Right lobe of liver (tissue), 6 donors: ENCODE measurements around the gene WDR73. TPM values are rescaled to one million over a fixed set of nuclear protein-coding genes. Genes with fewer than 3 reads are reported as not detected.
"Not testable (repeated sequence)": the region's sequence is repeated elsewhere in the genome, so short reads cannot be mapped to it uniquely, and the experiment has no call there.

ENCODE experiments used
- ATAC-seq, 4 donors: fragments of 200-7000 bp; cut with Tn5 transposase; one replicate each; pipeline ENCODE4 v1.9.1; 2020; ENCODE audit warnings: mild to moderate bottlenecking in 4 of 4, moderate library complexity in 4 of 4
- DNase-seq, 3 donors: peaks; one replicate each; pipeline ENCODE4 v3.0.0-alpha.2; 2020
- H3K27ac ChIP-seq, 3 donors: fragments of 200-600 bp; one replicate each; pipeline ENCODE4 v1.8.0; 2022
- H3K27me3 ChIP-seq, 2 donors: fragments of 200-600 bp; one replicate each; pipeline ENCODE4 v1.8.0; 2022
- H3K36me3 ChIP-seq, 4 donors: fragments of 200-600 bp; sonication (generic) in 1 of 4; one replicate each; pipeline versions ENCODE4 v1.5.1 to v1.8.0; 2017 to 2022; ENCODE audit warnings: control low read depth in 1 of 4
- H3K4me1 ChIP-seq, 4 donors: fragments of 200-600 bp; sonication (generic) in 1 of 4; one replicate each; pipeline versions ENCODE4 v1.5.1 to v1.8.0; 2017 to 2022; ENCODE audit warnings: control low read depth in 1 of 4
- H3K4me3 ChIP-seq, 3 donors: fragments of 200-600 bp; one replicate each; pipeline ENCODE4 v1.8.0; 2022
- H3K9me3 ChIP-seq, 4 donors: fragments of 200-600 bp; sonication (generic) in 1 of 4; one replicate each; pipeline versions ENCODE4 v1.5.1 to v1.8.0; 2017 to 2022; ENCODE audit warnings: control low read depth in 1 of 4
- POLR2A ChIP-seq: fragments of 450-650 bp; IDR thresholded peaks from one replicate; pipeline ENCODE4 v1.6.1; 2017; ENCODE audit warnings: antibody characterized with exemption, mild to moderate bottlenecking
- WGBS: methylation state at CpG from one replicate; pipeline ENCODE4 v1.1.6; 2018; ENCODE audit warnings: low coverage, low lambda C conversion rate; ENCODE audit not compliant: insufficient coverage; ENCODE audit errors: missing lambda C conversion rate; 5-methylcytosine and 5-hydroxymethylcytosine counted together
- intact Hi-C, 2 donors: fragments of 100-400 bp; cut with DNase I; formaldehyde crosslinking; loops; one replicate each; pipeline versions ENCODE4 v1.11.2 to v1.14.1; 2022
- total RNA-seq, 6 experiments: library from RNA; depleted of rRNA in 2 of 6; stranded (reverse); fragments of >200 nt in 2 of 6; fragmentation: NEBNext Ultra II Directional in 3 of 6; extraction: Animal tissue kit (Norgen Biotek cat#: 25700) in 3 of 6; gene quantifications; one replicate each; pipeline versions ENCODE4 v1.1.0 to v1.2.4, GENCODE V29; 2016 to 2023
- TF ChIP-seq, protein P1 (sequence below), 4 donors: fragments of 200-600 bp in 3 of 4; fragments of 450-650 bp in 1 of 4; IDR thresholded peaks; one replicate each; pipeline versions ENCODE4 v1.5.1 to v1.8.0; 2016 to 2022; ENCODE audit warnings: antibody characterized with exemption in 4 of 4, mild to moderate bottlenecking in 2 of 4
- donor health status: DM: no; HTN: yes; CAD: no.
- donor health status: DM: no; HTN: no; CAD: no.
- donor health status: DM: no; HTN: no; CAD: no.
- donor health status: DM: no; HTN: yes; CAD: no.
- donor health status: DM: no; HTN: yes; CAD: no.

Gene WDR73
- total RNA-seq, 6 experiments from 2014 or later, result 6.3 to 11.1 (median 8.1) TPM

GRCh38 chr15:84647726-84648125 lies 6.4 kb downstream of the WDR73 start:
- DNase-seq (no peak), ATAC-seq (no peak)
- peaks cover 0 to 5% (median 0%) of the 10 kb centered on the region in 4 donors for H3K4me1 ChIP-seq
- intact Hi-C loops, result loop anchor here in 1 of 2 donors (10.0 kb wide), 1 partner anchor 53 kb away; no protein-coding TSS in a partner anchor
- no peaks in the 10 kb centered on the region for H3K27me3 ChIP-seq
- no peak overlapping the region for H3K27ac ChIP-seq
- H3K4me3 ChIP-seq, result no peak overlapping the region
- H3K36me3 ChIP-seq, result peaks cover 0 to 73% (median 26%) of the 10 kb centered on the region in 4 donors
- H3K9me3 ChIP-seq, result no peaks in the 10 kb centered on the region
- no peak for TF ChIP-seq POLR2A
- TF ChIP-seq, protein P1, sequence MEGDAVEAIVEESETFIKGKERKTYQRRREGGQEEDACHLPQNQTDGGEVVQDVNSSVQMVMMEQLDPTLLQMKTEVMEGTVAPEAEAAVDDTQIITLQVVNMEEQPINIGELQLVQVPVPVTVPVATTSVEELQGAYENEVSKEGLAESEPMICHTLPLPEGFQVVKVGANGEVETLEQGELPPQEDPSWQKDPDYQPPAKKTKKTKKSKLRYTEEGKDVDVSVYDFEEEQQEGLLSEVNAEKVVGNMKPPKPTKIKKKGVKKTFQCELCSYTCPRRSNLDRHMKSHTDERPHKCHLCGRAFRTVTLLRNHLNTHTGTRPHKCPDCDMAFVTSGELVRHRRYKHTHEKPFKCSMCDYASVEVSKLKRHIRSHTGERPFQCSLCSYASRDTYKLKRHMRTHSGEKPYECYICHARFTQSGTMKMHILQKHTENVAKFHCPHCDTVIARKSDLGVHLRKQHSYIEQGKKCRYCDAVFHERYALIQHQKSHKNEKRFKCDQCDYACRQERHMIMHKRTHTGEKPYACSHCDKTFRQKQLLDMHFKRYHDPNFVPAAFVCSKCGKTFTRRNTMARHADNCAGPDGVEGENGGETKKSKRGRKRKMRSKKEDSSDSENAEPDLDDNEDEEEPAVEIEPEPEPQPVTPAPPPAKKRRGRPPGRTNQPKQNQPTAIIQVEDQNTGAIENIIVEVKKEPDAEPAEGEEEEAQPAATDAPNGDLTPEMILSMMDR (IDR thresholded peaks at IDR 0.05), result no peak

DNA sequence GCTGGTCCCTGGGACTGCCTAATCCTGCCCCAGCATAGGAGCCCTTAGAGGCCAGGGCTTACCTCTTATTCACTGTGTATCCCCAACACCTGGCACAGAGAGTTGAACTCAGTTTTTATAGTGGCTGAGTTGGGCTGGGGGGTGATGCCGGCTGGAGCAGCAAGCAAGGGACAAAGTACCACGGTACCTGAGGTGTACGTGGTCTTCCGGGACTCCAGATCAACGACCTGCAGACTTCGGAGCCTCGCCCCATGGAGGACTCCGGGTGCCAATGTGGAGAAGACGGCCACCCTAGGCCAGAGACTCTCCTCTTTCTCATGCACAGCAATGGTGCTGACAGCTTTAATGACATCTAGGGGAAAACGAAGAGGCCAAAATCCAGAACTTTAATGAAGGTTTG lies 8.1 kb downstream of the WDR73 start:
- 67% methylated on average over 1 of the region's 10 CpGs for WGBS
- H3K27ac ChIP-seq, result no peak overlapping the region
- peaks cover 0 to 73% (median 27%) of the 10 kb centered on the region in 4 donors for H3K36me3 ChIP-seq
- H3K9me3 ChIP-seq, result no peaks in the 10 kb centered on the region
- no peak for TF ChIP-seq POLR2A
- TF ChIP-seq, protein P1 (IDR thresholded peaks at IDR 0.05), result no peak
- intact Hi-C loops, result loop anchor here in 1 of 2 donors (10.0 kb wide), 1 partner anchor 51 kb away; no protein-coding TSS in a partner anchor
- no peaks in the 10 kb centered on the region for H3K27me3 ChIP-seq
- ATAC-seq, result no peak
- peaks cover 0 to 5% (median 0%) of the 10 kb centered on the region in 4 donors for H3K4me1 ChIP-seq
- H3K4me3 ChIP-seq, result no peak overlapping the region
- DNase-seq, result no peak

DNA sequence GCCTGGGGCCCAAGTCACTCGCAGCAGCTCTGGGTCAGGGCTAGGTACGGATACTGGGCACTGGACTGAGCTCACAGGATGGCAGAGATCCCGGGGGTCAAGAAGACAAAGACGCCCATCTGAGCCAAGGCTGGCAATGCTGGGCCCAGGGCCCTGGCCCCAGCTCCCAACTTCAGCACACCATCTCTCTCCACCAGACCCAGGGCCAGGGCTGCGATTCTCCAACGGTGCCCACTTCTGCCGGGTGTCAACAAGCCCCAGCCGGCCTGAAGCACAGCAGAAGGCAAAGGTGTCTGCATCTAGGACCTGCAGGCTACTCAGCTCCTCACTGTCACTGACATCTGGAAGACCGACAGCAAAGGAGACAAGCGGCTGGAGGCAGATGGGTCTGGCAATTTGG lies 8.6 kb downstream of the WDR73 start:
- intact Hi-C loops, result loop anchor here in 1 of 2 donors (10.0 kb wide), 1 partner anchor 51 kb away; no protein-coding TSS in a partner anchor
- no peak for TF ChIP-seq POLR2A
- TF ChIP-seq, protein P1 (IDR thresholded peaks at IDR 0.05), result no peak
- DNase-seq (no peak), ATAC-seq (no peak)
- no peaks in the 10 kb centered on the region for H3K27me3 ChIP-seq
- H3K4me3 ChIP-seq, result no peak overlapping the region
- WGBS, result 84% methylated on average over 4 of the region's 10 CpGs
- H3K4me1 ChIP-seq, result peaks cover 0 to 5% (median 0%) of the 10 kb centered on the region in 4 donors
- H3K27ac ChIP-seq, result no peak overlapping the region
- peaks cover 0 to 73% (median 31%) of the 10 kb centered on the region in 4 donors for H3K36me3 ChIP-seq
- no peaks in the 10 kb centered on the region for H3K9me3 ChIP-seq

GRCh38 chr15:84643838-84644237 lies 10.2 kb downstream of the WDR73 start:
- DNase-seq, result no peak
- WGBS, result 82% methylated on average over 4 of the region's 6 CpGs
- peaks cover 0 to 89% (median 26%) of the 10 kb centered on the region in 4 donors for H3K36me3 ChIP-seq

DNA sequence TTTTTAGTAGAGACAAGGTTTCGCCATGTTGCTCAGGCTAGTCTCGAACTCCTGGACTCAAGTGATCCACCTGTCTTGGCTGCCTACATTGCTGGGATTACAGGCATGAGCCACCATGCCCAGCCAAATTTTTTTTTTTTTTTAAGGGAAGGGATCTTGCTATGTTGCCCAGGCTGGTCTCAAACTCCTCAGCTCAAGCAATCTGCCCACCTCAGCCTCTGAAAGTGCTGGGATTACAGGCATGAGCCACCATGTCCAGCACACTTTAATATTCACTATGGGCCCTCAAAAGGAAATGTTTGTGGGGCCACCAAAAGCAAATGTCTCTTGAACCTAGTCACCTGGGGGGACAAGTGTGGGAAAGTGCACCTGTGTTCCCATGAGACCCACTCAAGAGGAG lies 11.4 kb downstream of the WDR73 start:
- H3K27me3 ChIP-seq, H3K4me1 ChIP-seq, H3K27ac ChIP-seq, ATAC-seq, H3K4me3 ChIP-seq, H3K9me3 ChIP-seq: not testable (repeated sequence)
- intact Hi-C loops, result loop anchor here (5.0 to 10.0 kb wide), 2 partner anchors 45 to 48 kb away; no protein-coding TSS in a partner anchor
- peak in 1 of 3 donors; percentile 1 for DNase-seq
- 58% methylated on average over 2 of the region's 2 CpGs for WGBS
- H3K36me3 ChIP-seq, result peaks cover 0 to 81% (median 24%) of the 10 kb centered on the region in 4 donors

More at GRCh38 chr15:84643838-84644237, 10.2 kb downstream of the WDR73 start:
- Histone ChIP-seq H3K4me1 (peaks cover 0 to 3% (median 0%) of the 10 kb centered on the region in 4 donors), H3K27ac (no peak overlapping the region), H3K4me3 (no peak overlapping the region), H3K27me3 (no peaks in the 10 kb centered on the region), H3K9me3 (no peaks in the 10 kb centered on the region)
- TF ChIP-seq, protein P1 (IDR thresholded peaks at IDR 0.05), result no peak
- TF ChIP-seq POLR2A, result no peak
- no peak for ATAC-seq
- intact Hi-C loops, result loop anchor here (5.0 to 10.0 kb wide), 2 partner anchors 47 to 49 kb away; no protein-coding TSS in a partner anchor

- intact Hi-C loops, result loop anchor here (5.0 to 10.0 kb wide), 2 partner anchors 45 to 47 kb away; no protein-coding TSS in a partner anchor
- WGBS, result 89% methylated on average over 5 of the region's 9 CpGs
These were observed 12.2 kb downstream of the WDR73 start for GRCh38 chr15:84641871-84642270.

More at GRCh38 chr15:84641871-84642270, 12.2 kb downstream of the WDR73 start:
- peaks cover 0 to 79% (median 20%) of the 10 kb centered on the region in 4 donors for H3K36me3 ChIP-seq
- not testable (repeated sequence) for ATAC-seq, H3K27ac ChIP-seq, H3K27me3 ChIP-seq, H3K4me3 ChIP-seq, H3K4me1 ChIP-seq, H3K9me3 ChIP-seq
- DNase-seq, result peak in 1 of 3 donors; percentile 4
